Measurements from ENCODE around the gene FABP1.

FABP1 gene

GRCh38 chr2:88077080-88077479, 50.8 kb downstream of the FABP1 start:
- DNase-seq = no peak

- DNase-seq = no peak
Observed at GRCh38 chr2:88074854-88075292, 53.0 kb downstream of the FABP1 start.

- DNase-seq = no peak
Observed at GRCh38 chr2:88074150-88074549, 53.7 kb downstream of the FABP1 start.

All from hematopoietic multipotent progenitor cell treated with erythropoietin and hydrocortisone succinate and interleukin-3 and kit ligand, for 8 days (in vitro differentiated cells).